Hindlimb muscle (tissue), 1 donor: ENCODE measurements around the gene SPAG9. TPM values are rescaled to one million over a fixed set of nuclear protein-coding genes. Genes with fewer than 3 reads are reported as not detected.

ENCODE experiments used
- DNase-seq: peaks from one replicate; pipeline ENCODE4 v3.0.0-alpha.2; 2013
- polyA plus RNA-seq: library from polyadenylated mRNA; unstranded; fragments of 120-200 nt; gene quantifications from one replicate; pipeline ENCODE4 v1.2.1, GENCODE V29; 2013; ENCODE audit not compliant: insufficient read length

Gene SPAG9
- polyA plus RNA-seq, 1 donor, result 62.5 TPM

DNA sequence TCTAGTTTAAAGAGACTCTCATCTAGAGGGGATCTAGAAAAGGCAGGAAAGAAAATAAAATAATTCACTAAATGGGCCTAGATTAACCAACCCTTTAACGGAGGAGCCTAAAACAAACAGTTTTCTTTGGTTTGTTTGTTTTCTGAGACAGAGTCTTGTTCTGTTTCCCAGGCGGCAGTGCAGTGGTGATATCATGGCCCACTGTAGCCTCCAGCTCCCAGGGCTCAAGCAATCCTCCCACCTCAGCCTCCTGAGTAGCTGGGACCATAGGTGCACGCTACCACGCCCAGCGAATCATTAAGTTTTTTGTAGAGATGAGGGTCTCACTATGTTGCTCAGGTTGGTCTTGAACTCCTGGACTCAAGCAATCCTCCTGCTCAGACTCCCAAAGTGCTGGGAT is 132.2 kb downstream of the SPAG9 start:
- DNase-seq, result no peak

- DNase-seq, result no peak
These were observed 133.5 kb downstream of the SPAG9 start for GRCh38 chr17:50986989-50987660.

DNA sequence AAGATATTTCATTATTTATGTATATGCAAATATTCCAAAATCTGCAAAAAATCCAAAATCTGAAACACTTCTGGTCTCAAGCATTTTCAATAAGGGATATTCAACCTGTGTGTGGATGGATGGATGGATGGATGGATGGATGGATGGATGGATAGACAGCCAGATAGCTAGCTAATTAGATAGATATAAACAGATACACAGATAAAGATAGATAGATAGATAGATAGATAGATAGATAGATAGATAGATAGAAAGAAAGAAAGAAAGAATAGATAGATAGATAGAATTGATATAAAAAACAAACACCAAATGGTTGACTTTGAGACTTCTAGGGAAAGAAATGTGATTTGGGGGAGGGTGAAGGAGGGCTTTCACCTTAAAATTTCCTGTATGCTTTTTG is 139.4 kb downstream of the SPAG9 start:
- DNase-seq, result no peak

- DNase-seq, result no peak
These were observed 141.1 kb downstream of the SPAG9 start for GRCh38 chr17:50979524-50979927.

GRCh38 chr17:50977487-50978159 is 143.0 kb downstream of the SPAG9 start:
- DNase-seq, result no peak

DNA sequence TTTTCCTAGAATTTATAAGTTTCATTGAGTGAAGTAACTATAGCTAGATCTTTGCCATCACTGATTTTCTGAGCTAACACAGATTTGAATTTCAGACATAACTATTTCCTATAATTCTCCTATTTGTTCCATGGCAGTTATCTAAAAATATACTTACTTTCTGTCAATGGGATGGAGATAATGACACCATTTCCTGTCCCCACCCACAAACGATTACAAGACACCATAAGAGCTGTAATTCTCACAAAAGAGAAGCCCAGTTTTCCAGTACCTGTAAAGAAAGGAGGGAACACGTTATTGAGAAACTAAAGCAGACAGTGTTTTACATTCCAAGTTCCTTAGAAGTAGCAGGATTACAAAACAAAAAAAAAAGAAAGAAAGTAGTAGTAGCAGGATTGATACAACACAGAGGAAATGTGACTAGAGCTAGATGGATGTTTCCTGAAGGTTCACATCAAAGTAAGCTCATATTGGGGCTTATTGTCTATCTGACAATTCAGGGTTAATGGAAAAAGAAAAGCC is 143.7 kb downstream of the SPAG9 start:
- no peak for DNase-seq

DNA sequence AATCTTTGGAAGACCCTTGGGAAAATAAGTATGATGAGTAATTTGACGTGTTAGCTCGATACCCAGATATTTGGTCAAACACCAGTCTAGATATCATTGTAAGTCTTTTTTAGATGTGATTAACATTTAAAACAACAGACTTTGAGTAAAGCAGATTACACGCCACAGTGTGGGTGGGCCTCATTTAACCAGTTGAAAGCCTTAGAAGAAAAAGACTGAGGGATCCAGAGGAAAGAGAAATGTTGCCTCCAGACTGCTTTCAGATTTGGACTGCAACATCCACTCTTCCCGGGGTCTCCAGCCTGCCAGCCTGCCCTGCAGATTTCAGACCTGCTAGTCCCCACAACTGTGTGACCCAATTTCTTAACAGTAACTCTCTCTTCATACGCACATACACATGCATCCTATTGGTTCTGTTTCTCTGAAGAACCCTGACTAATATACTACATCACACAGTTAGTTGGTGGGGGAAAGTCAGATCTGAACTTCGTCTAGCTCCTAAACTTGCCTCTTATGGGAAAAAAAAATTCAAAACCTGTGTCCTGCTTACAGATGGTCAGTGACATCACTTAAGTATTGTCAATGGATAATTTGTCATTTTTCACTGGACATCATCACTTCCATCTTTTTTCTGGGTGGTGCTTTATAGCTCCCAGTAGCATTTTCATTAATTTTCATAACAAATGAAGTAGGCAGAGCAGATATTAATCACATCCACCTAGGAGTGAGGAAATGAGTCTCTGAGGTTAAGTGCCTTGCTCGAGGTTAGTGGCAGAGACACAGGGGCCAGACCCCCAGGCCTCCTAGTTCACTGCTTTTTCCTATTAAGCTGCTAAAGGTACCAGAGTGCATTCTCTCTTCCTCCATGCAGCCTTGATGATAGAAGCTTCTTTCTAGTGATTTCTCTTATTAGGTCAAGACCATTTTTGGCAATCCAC is 146.8 kb downstream of the SPAG9 start:
- DNase-seq, result no peak

DNA sequence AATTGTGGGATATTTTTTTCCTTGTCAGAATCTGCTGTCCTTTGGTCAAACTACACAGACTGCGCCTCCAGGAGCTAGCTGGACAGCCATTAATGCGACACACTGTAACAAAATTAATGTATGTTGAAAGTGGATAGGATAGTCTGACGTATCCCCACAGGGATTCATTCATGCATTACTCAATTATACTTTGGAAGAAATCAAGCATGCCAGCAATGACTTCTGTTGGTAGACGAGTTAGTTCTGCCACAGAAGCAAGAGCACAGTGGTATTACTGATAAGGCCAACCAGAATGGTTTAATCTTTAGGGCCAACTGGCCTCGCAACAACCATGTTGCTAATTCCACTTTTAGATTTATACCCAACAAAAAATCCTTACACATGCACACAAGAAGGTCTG is 148.1 kb downstream of the SPAG9 start:
- DNase-seq, result no peak

DNA sequence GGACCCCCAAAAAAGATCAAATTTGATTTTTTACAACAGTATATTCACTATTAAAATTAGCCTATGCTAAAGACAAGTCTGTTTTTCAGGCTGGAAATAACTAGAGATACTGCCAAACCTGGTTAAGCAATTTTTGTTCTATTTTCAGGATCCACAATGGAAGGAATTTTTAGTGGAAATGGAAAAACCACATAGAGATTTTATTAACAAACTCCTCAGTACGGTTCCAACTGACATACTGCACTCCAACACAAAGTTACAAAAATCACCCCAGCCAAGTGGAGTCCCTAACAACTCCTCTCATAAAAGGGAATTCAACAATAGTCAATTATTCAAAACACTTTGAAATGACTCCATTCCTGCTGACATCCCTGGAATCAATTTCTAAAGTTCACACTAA is 152.9 kb downstream of the SPAG9 start:
- DNase-seq, result peak; percentile 71

DNA sequence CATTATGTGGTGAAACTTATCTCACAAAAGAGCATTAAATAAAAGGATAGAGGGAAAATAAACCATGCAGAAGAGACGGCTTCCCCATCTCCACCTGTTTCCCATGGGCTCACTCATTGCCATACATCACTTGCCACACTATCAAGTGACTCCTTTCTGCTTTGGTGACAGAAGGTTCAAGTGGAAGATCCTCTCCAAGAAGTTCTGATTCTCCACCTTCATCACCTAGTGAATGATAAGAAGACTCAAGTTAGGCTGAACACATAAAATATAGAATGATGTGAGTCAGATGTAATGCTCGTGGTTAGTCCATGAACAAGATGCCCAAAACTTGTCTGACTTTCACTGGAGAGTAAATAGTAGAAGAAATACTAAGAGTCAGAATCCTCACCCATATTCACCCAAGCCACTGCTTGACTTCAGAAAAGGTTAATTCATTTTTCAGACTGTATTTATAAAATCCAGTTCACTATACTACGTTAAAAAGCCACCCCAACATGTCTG is 154.5 kb downstream of the SPAG9 start:
- DNase-seq, result no peak

GRCh38 chr17:50963139-50963538 is 157.5 kb downstream of the SPAG9 start:
- no peak for DNase-seq

DNA sequence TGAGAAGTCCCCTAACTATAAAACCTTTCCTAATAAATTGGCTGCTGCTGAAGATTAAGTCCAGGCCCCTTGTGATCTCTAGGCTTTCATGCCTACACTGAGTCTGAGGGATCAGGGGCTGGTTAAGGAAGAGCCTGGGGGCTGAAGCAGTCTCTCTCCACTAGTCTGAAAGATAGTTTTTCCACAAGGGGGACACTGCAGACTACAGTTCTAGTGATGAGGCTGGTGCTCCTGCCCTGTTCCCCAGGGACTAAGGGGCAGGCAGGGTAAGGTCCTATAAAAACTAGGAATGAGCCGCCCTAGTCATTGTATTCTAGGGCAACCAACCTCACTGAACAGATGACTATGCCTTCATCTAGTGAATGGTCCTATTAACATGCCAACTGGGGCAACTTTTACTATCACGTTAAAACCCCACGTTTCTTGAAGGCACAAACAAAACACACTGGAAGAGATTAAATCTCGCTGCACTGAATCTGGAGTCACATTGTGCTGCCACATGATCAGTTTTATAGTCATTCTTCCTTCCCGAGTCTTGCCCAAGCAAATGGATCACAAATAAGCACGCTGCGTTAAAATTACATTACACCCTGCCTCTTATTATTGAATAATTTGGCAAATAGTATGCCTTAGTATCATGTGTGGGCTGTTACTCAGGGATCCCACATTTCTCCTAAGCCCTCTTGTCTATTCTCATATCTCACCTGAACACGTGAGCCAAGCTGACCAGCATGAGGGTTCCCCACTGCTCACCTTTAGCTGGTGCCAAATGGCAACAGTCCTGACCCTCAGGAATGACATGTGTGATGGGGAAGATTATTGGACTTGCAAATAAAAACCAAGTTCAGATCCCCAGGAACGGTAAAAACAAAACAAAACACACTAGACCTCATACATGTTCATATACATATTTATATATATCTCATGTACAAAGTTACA is 159.1 kb downstream of the SPAG9 start:
- DNase-seq, result no peak

DNA sequence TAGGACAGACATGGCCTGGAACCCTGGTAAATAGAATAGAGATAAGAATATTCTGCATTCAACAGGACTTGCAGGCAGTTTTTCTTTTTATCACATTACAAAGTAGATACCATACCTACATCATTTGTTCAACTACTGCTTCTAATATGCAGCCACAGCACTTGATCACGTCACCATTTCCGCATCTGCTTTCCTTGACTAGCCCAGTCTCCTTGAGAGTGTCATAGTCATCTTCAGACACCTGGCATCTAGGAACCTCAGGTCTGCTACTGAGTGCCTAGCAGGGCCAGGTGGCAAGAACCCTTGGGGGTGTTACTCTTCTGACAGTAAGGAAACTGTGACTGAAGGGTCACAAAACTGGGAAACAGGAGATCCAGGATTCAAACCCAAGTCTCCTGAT is 161.3 kb downstream of the SPAG9 start:
- no peak for DNase-seq

- DNase-seq, result no peak
These were observed 162.8 kb downstream of the SPAG9 start for GRCh38 chr17:50957600-50958575.

DNA sequence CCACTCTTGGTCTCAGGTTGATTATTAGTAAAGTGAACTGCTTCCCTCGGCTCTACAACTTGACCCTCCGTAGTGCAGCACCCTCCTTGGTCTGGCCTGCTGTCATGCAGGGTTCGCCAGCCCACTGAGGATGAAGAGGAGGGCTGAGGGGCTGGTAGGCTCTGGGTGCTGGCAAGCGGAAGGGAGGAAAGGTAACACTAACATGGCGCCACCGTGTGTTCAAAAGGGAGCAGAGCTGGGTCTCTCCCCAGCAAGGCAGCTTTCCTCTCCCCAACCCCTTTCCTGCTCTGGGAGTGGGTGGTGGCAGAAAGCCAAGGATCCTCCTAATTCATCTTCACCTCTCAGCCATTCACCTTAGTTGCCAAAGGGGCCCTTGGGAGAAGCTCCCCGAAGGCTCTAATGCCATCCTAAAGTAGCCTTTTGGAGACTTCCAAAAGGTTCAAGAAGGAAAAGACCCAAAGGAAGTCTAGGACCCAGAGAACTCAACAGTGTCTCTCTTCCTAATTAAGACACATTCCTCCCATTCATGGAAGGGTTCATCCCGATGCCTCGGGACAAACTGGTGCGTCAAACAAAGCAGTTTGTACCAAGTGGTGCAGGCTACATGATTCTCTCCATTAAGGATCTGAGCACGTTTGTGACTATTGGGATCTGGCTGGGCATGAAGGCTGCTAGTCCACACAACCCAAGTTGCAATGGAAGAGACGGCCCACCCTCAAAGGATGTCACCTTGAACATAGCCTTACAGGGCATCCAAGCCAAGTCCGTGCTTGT is 163.7 kb downstream of the SPAG9 start:
- peak; percentile 63 for DNase-seq

DNA sequence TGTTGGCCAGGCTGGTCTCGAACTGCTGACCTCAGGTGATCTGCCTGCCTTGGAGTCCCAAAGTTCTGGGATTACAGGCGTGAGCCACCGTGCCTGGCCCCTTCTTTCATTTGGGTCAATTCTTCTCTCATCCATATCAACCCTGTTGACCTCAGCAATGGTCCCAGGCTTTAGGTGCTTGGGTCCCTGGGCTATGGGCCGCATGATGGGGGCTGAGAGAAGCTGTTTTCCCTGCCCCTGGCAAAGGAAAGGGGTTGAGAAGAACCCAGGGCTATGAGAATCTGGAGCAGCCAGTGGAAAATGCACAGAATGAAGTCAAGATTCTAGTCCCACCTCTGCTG is 164.3 kb downstream of the SPAG9 start:
- no peak for DNase-seq

DNA sequence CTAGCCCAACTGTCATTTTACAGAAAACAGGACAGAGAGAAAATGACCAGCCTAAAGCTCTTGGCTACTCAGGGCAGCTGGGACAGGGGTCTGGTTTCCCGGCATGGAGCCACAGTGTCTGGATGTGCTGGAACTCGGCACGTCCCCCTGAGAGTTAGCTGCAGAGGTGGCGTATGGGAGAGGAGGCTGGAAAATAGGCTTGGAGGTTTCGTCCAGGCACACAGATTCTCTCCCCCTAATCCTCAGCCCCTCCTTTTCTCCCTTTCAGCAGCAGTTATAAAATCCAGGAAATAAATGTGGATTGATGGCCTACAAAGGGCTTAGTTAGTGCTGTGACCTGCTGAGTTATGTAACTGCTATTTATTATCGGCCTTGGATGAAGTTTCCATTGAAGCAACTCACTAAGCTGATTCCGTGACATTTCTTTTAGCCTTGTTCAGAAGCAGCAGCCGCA is 165.0 kb downstream of the SPAG9 start:
- no peak for DNase-seq

DNA sequence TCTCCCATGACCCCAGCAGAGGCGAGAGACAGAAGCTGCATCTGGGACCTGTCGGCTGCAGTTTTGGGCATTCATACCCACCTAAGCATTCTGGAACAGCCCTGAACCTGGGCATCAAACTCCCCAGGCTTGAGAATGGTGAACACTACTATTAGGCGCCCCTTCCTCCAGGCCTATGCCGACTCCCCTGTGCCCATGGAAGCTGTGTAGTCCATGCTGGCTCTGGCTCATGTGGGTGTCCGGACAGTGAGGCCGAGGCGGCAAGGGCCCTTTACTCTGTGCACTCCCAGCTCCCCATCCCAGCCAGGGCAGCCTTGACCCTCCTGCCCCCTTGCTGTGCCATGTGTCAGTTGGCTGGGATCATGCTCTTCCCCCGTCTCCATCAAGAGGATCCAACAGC is 165.5 kb downstream of the SPAG9 start:
- no peak for DNase-seq

GRCh38 chr17:50954641-50955121 is 166.0 kb downstream of the SPAG9 start:
- DNase-seq, result no peak
